Sciatic nerve (tissue), 2 donors: ENCODE measurements around the gene ASTL. TPM values are rescaled to one million over a fixed set of nuclear protein-coding genes. Genes with fewer than 3 reads are reported as not detected.

Source experiments
- ATAC-seq: fragments of 200-7000 bp; cut with Tn5 transposase; one replicate; pipeline ENCODE4 v1.9.1; 2020; ENCODE audit warnings: mild to moderate bottlenecking, moderate library complexity
- DNase-seq: peaks from one replicate; pipeline ENCODE4 v3.0.0-alpha.2; 2020; ENCODE audit warnings: low spot score
- intact Hi-C: fragments of 100-400 bp; cut with DNase I; formaldehyde crosslinking; loops from one replicate; pipeline ENCODE4 v1.14.2; 2022
- total RNA-seq: library from RNA; stranded (reverse); fragmentation: NEBNext Ultra II Directional; extraction: Animal tissue kit (Norgen Biotek cat#: 25700); gene quantifications from one replicate; pipeline ENCODE4 v1.2.1, GENCODE V29; 2021
- donor health status: DM: no; HTN: no; CAD: no.
- donor health status: DM: no; HTN: no; CAD: no.

Gene ASTL
- total RNA-seq, 1 donor from 2014 or later, result 0.31 TPM

- DNase-seq (no peak), ATAC-seq (no peak)
- intact Hi-C loops, result no loop called here
These were observed 57.3 kb downstream of the ASTL start for GRCh38 chr2:96081042-96081441.

GRCh38 chr2:96075199-96075771 lies 63.0 kb downstream of the ASTL start:
- ATAC-seq (no peak), DNase-seq (no peak)
- intact Hi-C loops, result no loop called here

- intact Hi-C loops, result no loop called here
- ATAC-seq (no peak), DNase-seq (no peak)
These were observed 64.1 kb downstream of the ASTL start for GRCh38 chr2:96074156-96074555.

GRCh38 chr2:96073170-96073775 lies 65.0 kb downstream of the ASTL start:
- no peak for ATAC-seq
- DNase-seq, result no peak
- intact Hi-C loops, result no loop called here

Other genes with a start within 250 kb of the ASTL start
- gene ANKRD36C, start 146.7 kb downstream of the ASTL start, total RNA-seq, result 81.0 TPM
- 11.1 TPM for gene GPAT2, start 103.6 kb downstream of the ASTL start, total RNA-seq
- gene ADRA2B, start 21.9 kb downstream of the ASTL start, total RNA-seq, result 3.2 TPM
- 7.3 TPM for gene DUSP2, start 6.9 kb upstream of the ASTL start, total RNA-seq
- gene STARD7, start 70.3 kb upstream of the ASTL start, total RNA-seq, result 72.5 TPM
- gene TMEM127, start 127.5 kb upstream of the ASTL start, total RNA-seq, result 33.5 TPM
- gene CIAO1, start 127.7 kb upstream of the ASTL start, total RNA-seq, result 62.7 TPM
- 89.0 TPM for gene SNRNP200, start 167.0 kb upstream of the ASTL start, total RNA-seq
- 2.8 TPM for gene ITPRIPL1, start 186.8 kb upstream of the ASTL start, total RNA-seq
- gene NCAPH, start 197.3 kb upstream of the ASTL start, total RNA-seq, result 0.98 TPM